ENCODE data around the gene PRPSAP2. TPM values are rescaled to one million over a fixed set of nuclear protein-coding genes. Genes with fewer than 3 reads are reported as not detected.
"Not testable (repeated sequence)": the region's sequence is repeated elsewhere in the genome, so short reads cannot be mapped to it uniquely, and the experiment has no call there.

The PRPSAP2 gene
- total and polyA plus RNA-seq, 10 donors: 26.3 to 44.8 (median 30.4) TPM

DNA sequence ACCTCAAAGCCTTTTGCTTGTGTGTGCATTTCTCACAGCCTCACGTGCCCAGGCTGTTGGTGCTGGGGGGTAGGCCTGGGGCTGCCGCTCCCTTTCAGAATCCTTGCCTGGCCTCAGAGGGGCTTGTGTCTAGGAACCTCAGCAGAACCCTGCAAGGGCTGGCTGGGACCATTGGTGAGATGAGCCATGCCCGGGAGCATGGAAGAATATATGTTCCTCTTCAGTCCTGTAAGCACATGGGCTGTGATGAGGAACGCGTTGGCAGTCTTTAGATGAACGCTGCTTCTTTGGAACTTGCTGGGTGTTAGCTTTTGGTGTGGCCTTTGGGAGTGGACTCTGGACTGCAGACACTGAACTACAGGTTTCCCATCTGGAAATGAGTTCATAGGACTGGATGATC lies 62.0 kb downstream of the PRPSAP2 start:
- no peaks in the 10 kb centered on the region for H3K27me3 ChIP-seq (replicated peaks in 1 of 7)
- TF ChIP-seq POLR2AphosphoS5 (IDR thresholded peaks at IDR 0.05) (no peak), POLR2A (IDR thresholded peaks at IDR 0.05) (no peak)
- TF ChIP-seq, protein P1, sequence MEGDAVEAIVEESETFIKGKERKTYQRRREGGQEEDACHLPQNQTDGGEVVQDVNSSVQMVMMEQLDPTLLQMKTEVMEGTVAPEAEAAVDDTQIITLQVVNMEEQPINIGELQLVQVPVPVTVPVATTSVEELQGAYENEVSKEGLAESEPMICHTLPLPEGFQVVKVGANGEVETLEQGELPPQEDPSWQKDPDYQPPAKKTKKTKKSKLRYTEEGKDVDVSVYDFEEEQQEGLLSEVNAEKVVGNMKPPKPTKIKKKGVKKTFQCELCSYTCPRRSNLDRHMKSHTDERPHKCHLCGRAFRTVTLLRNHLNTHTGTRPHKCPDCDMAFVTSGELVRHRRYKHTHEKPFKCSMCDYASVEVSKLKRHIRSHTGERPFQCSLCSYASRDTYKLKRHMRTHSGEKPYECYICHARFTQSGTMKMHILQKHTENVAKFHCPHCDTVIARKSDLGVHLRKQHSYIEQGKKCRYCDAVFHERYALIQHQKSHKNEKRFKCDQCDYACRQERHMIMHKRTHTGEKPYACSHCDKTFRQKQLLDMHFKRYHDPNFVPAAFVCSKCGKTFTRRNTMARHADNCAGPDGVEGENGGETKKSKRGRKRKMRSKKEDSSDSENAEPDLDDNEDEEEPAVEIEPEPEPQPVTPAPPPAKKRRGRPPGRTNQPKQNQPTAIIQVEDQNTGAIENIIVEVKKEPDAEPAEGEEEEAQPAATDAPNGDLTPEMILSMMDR (IDR thresholded peaks at IDR 0.05 in 8 of 11, conservative IDR thresholded peaks at IDR 0.05 in 3 of 11): no peak
- H3K9me3 ChIP-seq: no peaks in the 10 kb centered on the region
- peaks cover 13 to 62% (median 27%) of the 10 kb centered on the region in 6 donors for H3K4me1 ChIP-seq
- H3K4me3 ChIP-seq: no peak overlapping the region
- intact Hi-C loops (cut with DNase I; ENCODE audit: low total_unique reads): no loop called here
- H3K36me3 ChIP-seq: peaks cover 0 to 56% (median 20%) of the 10 kb centered on the region in 6 donors
- 80 to 92% (median 87%) methylated on average over 6 of the region's 6 CpGs for WGBS, 5 donors
- H3K27ac ChIP-seq: peak overlapping the region in 1 of 8 donors; percentile 13
- no peak for DNase-seq

DNA sequence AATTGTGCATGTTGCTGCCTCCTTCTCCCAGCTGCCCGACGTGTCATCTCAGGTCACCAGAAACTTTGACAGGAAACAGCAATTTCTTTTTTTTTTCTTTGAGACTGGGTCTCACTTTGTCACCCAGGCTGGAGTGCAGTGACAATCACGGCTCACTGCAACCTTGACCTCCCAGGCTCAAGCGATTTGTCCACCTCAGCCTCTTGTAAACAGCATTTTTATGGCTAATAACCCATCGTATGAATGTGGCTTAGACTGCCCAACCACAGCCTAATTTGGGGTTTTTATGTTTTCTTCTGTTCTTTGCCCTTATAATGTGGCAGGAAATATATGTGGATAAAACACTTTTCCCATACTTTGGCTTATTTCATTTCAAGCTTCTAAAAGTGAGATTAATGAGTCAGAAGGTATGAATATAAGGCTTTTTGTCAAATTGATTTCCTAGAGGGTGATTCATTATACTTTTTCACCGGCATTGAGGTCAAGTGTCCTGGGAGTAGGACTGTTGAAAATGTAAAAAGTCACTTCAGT lies 63.0 kb downstream of the PRPSAP2 start:
- intact Hi-C loops (cut with DNase I; ENCODE audit: low total_unique reads): no loop called here
- 7 to 15% (median 9%) methylated on average over 6 of the region's 6 CpGs for WGBS, 5 donors
- DNase-seq: no peak
- Histone ChIP-seq H3K27me3 (replicated peaks in 1 of 7) (no peaks in the 10 kb centered on the region), H3K4me1 (peaks cover 13 to 68% (median 27%) of the 10 kb centered on the region in 6 donors), H3K36me3 (peaks cover 0 to 55% (median 13%) of the 10 kb centered on the region in 6 donors), H3K9me3 (no peaks in the 10 kb centered on the region), H3K27ac (peak overlapping the region in 4 of 8 donors; percentile 42 to 54 (median 48)), H3K4me3 (no peak overlapping the region)
- TF ChIP-seq, protein P1 (IDR thresholded peaks at IDR 0.05 in 8 of 11, conservative IDR thresholded peaks at IDR 0.05 in 3 of 11): no peak
- TF ChIP-seq POLR2A (IDR thresholded peaks at IDR 0.05) (no peak), POLR2AphosphoS5 (IDR thresholded peaks at IDR 0.05) (no peak)

DNA sequence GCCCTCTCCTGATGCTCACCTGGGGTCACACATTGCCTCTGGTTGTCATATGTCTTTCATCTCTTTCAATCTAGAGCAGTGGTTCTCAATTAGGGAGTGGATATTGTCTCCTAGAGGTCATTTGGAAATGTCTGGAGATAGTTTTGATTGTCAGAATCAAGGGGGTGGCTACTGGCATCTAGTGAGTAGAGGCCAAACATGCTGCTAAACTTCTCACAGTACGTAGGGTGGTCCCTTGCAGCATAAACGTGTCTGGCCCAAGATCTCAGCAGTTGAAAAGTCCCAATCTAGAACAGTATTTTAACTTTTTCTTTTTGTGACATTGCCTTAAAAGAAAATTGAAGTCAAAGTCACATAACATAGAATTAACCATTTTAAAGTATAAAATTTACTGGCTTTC lies 63.6 kb downstream of the PRPSAP2 start:
- H3K36me3 ChIP-seq: peaks cover 0 to 52% (median 9%) of the 10 kb centered on the region in 6 donors
- TF ChIP-seq, protein P1 (IDR thresholded peaks at IDR 0.05 in 8 of 11, conservative IDR thresholded peaks at IDR 0.05 in 3 of 11): no peak
- TF ChIP-seq POLR2AphosphoS5 (IDR thresholded peaks at IDR 0.05) (no peak), POLR2A (IDR thresholded peaks at IDR 0.05) (no peak)
- no peak overlapping the region for H3K4me3 ChIP-seq
- H3K27me3 ChIP-seq (replicated peaks in 1 of 7): no peaks in the 10 kb centered on the region
- DNase-seq: no peak
- no peaks in the 10 kb centered on the region for H3K9me3 ChIP-seq
- intact Hi-C loops (cut with DNase I; ENCODE audit: low total_unique reads): no loop called here
- H3K27ac ChIP-seq: peak overlapping the region in 5 of 8 donors; percentile 8 to 54 (median 44)
- H3K4me1 ChIP-seq: peaks cover 13 to 71% (median 29%) of the 10 kb centered on the region in 6 donors
- 48 to 71% (median 65%) methylated on average over 2 of the region's 2 CpGs for WGBS, 5 donors

DNA sequence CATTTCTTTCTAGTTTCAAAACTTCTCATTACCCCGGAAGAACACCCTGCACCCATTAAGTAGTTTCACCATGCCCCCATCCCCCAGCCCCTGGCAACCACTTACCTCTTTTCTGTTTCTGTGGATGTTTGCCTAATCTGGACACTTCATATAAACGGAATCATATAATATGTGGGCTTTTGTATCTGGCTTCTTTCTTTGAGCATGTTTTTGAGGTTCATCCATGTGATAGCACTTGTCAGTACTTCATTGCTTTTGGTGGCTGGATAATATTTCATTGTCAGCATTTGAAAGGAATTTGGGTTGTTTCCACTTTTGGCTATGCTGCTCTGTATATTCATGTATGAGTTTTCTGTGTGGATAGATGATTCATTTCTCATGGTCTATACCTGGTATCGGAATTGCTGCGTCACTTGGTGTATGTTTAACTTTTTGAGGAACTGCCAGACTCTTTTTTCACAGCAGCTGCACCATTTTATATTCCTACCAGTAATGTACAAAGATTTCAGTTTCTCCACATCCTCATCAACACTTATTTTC lies 64.1 kb downstream of the PRPSAP2 start:
- WGBS, 5 donors: 32 to 60% (median 47%) methylated on average over 4 of the region's 4 CpGs
- intact Hi-C loops (cut with DNase I; ENCODE audit: low total_unique reads): no loop called here
- Histone ChIP-seq H3K27ac (peak overlapping the region in 5 of 8 donors; percentile 8 to 54 (median 44)), H3K9me3 (no peaks in the 10 kb centered on the region), H3K4me3 (no peak overlapping the region), H3K27me3 (replicated peaks in 1 of 7) (no peaks in the 10 kb centered on the region), H3K4me1 (peaks cover 13 to 70% (median 30%) of the 10 kb centered on the region in 6 donors), H3K36me3 (peaks cover 0 to 52% (median 5%) of the 10 kb centered on the region in 6 donors)
- no peak for DNase-seq
- TF ChIP-seq, protein P1 (IDR thresholded peaks at IDR 0.05 in 8 of 11, conservative IDR thresholded peaks at IDR 0.05 in 3 of 11): no peak
- no peak for TF ChIP-seq POLR2AphosphoS5 (IDR thresholded peaks at IDR 0.05)
- no peak for TF ChIP-seq POLR2A (IDR thresholded peaks at IDR 0.05)

DNA sequence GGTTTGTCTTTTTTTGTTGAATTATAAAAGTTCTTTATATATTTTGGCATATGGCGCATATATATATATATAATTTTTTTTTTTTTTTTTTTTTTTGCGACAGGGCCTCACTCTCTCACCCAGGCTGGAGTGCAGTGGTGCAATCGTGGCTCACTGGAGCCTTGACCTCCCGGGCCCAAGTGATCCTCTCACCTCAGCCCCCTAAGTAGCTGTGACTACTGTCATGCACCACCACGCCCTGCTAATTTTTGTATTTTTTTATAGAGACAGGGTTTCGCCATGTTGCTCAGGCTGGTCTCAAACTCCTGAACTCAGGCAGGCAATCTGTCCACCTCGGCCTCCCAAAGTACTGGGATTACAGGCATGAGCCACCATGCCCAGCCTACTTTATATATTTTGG lies 64.7 kb downstream of the PRPSAP2 start:
- H3K4me3 ChIP-seq; intact Hi-C loops (cut with DNase I; ENCODE audit: low total_unique reads); H3K9me3 ChIP-seq; DNase-seq; H3K27me3 ChIP-seq (replicated peaks in 1 of 7): not testable (repeated sequence)
- 82 to 90% (median 84%) methylated on average over 6 to 7 of the region's 7 CpGs for WGBS, 5 donors
- H3K36me3 ChIP-seq: peaks cover 0 to 54% (median 3%) of the 10 kb centered on the region in 6 donors
- H3K4me1 ChIP-seq: peaks cover 13 to 67% (median 30%) of the 10 kb centered on the region in 6 donors
- peak overlapping the region in 2 of 8 donors; percentile 42 to 54 for H3K27ac ChIP-seq

All from spleen (tissue), 11 donors.